GM21529 (cell line): ENCODE data around the gene IVNS1ABP.
A peak's percentile ranks its signal among the peaks of the same experiment; 100 is the strongest.
"Not testable (repeated sequence)": the region's sequence is repeated elsewhere in the genome, so short reads cannot be mapped to it uniquely, and the experiment has no call there.

Experiments
- ATAC-seq: cut with Tn5 transposase; IDR thresholded peaks from one replicate; pipeline ENCODE4 v1.9.1; 2021; ENCODE audit not compliant: unreplicated experiment

IVNS1ABP gene

GRCh38 chr1:185334182-185334581, 17.1 kb upstream of the IVNS1ABP start:
- ATAC-seq, result no peak

- no peak for ATAC-seq
Observed at GRCh38 chr1:185328255-185328654, 11.2 kb upstream of the IVNS1ABP start.

GRCh38 chr1:185325413-185325812, 8.4 kb upstream of the IVNS1ABP start:
- ATAC-seq, result no peak

GRCh38 chr1:185324118-185324517, 7.1 kb upstream of the IVNS1ABP start:
- no peak for ATAC-seq

DNA sequence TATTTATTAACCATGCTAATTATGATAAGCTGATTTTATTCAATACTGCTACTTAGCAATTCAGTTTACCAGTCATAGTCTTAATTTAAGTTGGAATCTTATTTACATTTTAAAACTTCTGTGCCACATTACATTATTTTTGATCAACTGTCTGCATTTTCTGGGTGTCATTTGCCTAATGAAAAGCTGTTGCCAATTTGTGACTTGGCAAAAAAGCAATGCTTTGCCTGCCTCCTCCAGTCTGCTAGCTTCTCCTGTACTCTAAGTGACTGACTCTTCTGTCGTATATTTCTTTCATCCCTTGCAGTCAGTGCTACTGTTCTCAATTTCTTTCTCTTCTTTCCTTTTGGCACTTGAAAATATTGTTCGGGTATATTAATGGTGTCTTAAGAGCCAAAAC, 5.6 kb upstream of the IVNS1ABP start:
- ATAC-seq, result no peak

DNA sequence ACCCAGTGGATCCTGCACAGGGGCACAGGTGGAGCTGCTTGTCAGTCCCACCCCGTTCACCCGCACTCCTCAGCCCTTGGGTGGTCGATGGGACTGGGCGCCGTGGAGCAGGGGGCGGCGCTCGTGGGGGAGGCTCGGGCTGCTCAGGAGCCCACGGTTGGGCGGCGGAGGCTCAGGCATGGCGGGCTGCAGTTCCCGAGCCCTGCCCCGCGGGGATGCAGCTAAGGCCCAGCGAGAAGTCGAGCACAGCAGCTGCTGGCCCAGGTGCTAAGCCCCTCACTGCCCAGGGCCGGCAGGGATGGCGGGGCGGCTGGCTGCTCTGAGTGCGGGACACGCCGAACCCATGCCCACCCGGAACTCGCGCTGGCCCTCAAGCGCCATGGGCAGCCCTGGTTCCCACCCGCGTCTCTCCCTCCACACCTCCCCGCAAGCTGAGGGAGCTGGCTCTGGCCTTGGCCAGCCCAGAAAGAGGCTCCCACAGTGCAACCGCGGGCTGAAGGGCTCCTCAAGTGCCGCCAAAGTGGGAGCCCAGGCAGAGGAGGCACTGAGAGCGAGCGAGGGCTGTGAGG, 4.7 kb upstream of the IVNS1ABP start:
- ATAC-seq, result not testable (repeated sequence)

GRCh38 chr1:185321104-185321503, 4.1 kb upstream of the IVNS1ABP start:
- not testable (repeated sequence) for ATAC-seq

GRCh38 chr1:185319139-185319475, 2.1 kb upstream of the IVNS1ABP start:
- no peak for ATAC-seq

DNA sequence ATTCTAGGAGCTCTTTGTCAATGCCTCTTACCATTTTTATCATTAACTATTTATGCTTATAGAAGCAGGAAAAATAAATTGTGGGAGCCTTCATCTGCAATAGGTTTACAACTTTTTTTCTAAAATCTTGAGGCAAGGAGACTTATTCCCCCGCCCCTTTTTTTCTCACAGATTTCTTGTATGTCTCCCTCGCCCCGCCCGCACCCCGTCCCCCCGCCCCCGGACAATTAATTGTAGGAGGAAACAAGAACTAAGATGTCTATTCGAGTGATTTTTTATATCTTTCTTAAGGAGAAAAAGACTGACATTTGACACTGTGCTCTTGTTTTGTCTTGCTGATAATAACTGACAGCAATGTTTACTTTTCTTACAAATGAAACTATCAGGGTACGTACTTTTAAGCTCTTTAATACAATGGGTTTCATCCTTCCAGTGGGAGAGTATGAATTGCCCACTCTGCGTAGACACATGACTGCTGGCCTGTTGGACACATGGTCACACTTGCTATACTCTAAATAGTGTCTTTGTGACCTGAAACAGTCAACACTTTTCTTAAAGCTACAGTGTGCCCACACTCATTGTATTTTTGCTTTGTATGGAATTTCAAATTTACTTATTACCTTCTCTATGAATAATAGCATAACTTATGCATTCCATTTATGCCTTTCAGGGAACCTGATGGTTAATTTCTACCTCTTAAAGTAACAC, 1.5 kb upstream of the IVNS1ABP start:
- ATAC-seq, result no peak

GRCh38 chr1:185317886-185318310, 855 bp upstream of the IVNS1ABP start:
- ATAC-seq, result peak; percentile 39

DNA sequence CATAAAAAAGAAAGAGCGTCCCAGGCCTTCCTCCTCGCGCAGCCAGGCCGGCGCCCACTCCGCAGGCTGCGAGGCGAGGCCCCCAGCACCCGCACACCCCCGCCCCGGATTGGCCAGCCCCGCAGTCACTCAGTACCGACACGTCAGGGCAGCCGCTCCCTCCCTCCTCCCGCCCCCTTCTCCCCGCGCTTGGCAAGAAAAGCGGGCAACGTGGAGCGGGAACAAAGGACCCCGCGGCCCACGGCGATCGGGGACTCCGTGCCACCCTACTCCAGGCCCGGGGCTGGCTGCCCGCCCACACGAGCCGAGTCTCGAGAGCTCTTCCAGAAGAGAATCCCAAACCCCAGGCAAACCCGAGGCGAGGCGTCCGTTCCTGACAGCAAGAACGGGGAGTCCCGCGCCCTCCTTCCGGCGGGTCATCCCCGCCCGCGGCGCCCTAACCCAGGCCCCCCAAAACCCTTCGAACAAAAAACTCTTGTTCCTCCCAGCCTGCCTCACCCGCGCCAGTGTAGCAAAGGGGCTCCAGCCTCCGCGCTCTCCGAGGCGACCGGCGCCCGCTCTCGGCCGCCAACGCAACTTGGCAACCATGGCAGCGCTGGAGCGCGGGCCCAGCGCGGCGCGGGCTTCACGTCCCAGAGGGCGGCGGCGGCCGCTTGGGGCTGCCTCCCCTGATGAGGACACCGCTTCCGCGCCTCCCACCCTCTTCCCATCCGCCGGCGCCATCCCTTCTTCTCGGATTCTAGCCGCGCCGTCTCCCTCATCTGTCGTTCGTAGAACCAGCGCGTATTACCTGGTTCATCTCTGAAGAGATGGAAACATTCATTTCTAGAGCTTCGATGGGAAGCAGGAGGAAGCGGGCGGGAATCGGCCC, 645 bp downstream of the IVNS1ABP start:
- peak; percentile 50 for ATAC-seq

DNA sequence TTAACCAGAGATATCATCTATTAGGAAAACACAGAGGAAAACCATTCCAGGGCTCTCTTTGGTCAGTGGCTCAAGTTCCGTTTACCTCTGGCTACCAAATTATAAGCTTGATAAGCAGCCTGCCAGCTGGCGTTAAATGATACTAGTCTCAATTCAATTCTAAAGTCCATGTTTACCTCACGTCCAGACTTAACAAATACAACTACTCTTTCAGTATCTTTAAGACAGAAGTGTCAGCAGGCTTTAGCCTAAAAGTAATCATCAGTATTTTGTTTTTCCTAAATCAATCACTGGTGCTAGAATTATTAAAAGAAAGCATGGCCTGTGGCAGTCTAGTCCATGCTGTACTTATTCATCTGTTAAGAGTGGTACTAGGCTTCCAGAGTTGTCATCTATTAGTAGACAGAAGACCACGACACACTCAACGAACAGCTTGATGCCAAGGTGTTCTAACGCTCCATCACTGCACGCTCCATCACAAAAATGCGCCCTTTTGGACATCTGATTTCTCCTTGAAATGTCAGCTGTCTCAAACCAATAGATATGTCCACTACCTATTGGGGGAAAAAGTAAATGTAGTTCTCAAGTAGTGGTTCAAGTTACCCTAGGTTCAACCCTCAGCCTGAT, 1.5 kb downstream of the IVNS1ABP start:
- no peak for ATAC-seq

GRCh38 chr1:185314411-185314810, 2.6 kb downstream of the IVNS1ABP start:
- ATAC-seq, result no peak

GRCh38 chr1:185312361-185313138, 4.5 kb downstream of the IVNS1ABP start:
- no peak for ATAC-seq

DNA sequence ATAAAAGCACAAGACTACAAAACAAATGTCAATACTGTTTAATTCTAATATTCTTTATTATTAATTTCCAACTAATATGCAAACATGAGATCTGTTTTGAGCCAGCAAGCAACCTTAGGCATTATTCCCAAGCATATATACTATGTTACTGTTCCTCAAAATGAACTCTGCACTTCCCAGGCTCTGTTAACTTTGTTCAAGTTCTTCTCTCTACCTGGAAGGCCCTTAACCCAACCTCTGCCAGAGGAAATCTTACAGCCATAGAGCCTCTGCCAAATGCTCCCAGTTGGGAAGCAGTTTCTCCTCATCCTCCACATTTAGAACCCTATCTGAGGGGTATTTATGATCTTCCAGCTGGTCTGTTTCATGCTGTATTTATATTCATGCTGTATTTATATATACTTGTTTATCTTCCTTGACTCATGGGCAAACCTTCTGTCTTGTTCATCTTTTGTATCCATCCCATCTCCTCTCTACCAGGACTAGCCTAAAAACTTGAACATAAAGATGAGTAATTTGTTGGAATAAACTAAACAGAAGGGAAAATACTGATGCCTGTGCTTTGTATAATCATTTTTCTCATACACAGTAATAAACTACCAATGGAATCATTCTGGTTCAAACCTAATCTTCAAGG, 5.3 kb downstream of the IVNS1ABP start:
- ATAC-seq, result no peak

GRCh38 chr1:185309566-185309965, 7.5 kb downstream of the IVNS1ABP start:
- no peak for ATAC-seq

DNA sequence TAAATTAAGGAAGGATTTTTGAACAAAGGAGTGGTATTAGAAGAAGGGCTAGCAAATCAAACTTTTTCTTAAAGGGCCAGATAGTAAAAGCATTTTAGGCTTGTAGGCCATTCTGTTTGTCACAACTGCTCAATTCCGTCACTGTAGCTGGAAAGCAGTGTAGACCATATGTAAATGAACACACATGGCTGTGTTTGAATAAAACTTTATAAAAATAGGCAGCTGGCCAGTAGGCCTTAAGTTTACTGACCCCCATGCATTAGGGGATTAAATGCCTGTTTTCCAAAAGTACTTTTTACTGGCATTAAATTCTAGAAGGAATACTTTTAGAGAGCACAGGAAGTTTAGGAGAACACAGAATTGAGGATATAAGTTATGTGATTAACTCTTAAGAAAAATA, 8.9 kb downstream of the IVNS1ABP start:
- ATAC-seq, result no peak

DNA sequence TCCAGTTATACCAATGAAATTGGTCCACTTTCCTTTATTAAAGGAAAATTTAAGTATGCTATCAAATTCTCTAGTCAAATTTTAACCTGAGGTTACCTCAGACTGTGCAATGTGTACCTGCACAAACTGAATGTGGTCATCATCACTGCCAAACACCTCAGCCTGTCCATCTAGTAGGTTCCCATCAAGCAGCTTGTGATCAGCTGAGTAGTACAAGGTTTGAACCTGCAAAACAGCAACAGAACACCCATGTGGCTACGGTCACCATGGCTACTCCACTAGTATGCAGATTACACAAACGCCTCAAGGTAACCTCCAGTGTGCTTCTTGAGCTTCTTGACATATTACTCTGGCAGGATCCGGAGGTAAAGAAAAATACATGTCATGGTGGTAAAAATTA, 11.6 kb downstream of the IVNS1ABP start:
- no peak for ATAC-seq

DNA sequence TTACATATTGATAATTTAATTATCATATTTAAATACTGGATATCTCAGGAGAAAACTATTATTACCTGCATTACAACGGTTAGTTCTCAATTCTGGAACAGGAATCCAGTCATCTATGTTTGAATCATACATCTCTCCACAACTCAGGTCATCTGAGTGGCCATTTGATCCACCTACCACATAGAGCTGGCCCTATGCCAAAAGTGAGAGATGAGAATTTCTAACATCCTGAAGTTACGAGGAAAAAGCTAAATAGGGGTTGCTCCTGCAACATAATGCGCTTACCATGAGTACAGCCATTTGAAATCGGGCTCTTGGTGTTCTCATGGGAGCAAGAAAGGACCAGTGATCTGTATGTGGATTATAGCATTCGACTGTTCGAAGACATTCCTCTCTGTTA, 16.9 kb downstream of the IVNS1ABP start:
- ATAC-seq, result no peak

GRCh38 chr1:185297982-185298381, 19.1 kb downstream of the IVNS1ABP start:
- no peak for ATAC-seq
